ENCODE results near the gene SEMA3C. TPM values are rescaled to one million over a fixed set of nuclear protein-coding genes. Genes with fewer than 3 reads are reported as not detected.

SEMA3C gene
- total RNA-seq, 1 experiment from 2014 or later = 13.3 TPM

GRCh38 chr7:80838643-80839042 lies 80.2 kb downstream of the SEMA3C start:
- ChIA-PET POLR2A (ENCODE audit: low non-redundant PET) (no interaction called here), CTCF (no interaction called here)
- H3K4me1 ChIP-seq (ENCODE audit: insufficient read depth, low read length, poor library complexity, severe bottlenecking) = no peaks in the 10 kb centered on the region
- H3K27me3 ChIP-seq (replicated peaks; ENCODE audit: insufficient read depth, low read depth, low read length, poor library complexity) = no peaks in the 10 kb centered on the region
- H3K9me3 ChIP-seq (ENCODE audit: low read depth, low read length, poor library complexity, severe bottlenecking) = no peaks in the 10 kb centered on the region
- no peak overlapping the region for H3K4me3 ChIP-seq (ENCODE audit: low read depth, low read length, poor library complexity, severe bottlenecking)
- DNase-seq (ENCODE audit: low spot score) = no peak
- no peak for TF ChIP-seq EZH2 (IDR thresholded peaks at IDR 0.05; ENCODE audit: borderline replicate concordance, low read depth, low read length, poor library complexity, severe bottlenecking)
- TF ChIP-seq, protein P1, sequence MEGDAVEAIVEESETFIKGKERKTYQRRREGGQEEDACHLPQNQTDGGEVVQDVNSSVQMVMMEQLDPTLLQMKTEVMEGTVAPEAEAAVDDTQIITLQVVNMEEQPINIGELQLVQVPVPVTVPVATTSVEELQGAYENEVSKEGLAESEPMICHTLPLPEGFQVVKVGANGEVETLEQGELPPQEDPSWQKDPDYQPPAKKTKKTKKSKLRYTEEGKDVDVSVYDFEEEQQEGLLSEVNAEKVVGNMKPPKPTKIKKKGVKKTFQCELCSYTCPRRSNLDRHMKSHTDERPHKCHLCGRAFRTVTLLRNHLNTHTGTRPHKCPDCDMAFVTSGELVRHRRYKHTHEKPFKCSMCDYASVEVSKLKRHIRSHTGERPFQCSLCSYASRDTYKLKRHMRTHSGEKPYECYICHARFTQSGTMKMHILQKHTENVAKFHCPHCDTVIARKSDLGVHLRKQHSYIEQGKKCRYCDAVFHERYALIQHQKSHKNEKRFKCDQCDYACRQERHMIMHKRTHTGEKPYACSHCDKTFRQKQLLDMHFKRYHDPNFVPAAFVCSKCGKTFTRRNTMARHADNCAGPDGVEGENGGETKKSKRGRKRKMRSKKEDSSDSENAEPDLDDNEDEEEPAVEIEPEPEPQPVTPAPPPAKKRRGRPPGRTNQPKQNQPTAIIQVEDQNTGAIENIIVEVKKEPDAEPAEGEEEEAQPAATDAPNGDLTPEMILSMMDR (conservative IDR thresholded peaks at IDR 0.05; ENCODE audit: low read depth, low read length) = no peak
- no peak overlapping the region for H3K27ac ChIP-seq (ENCODE audit: low read depth, low read length, poor library complexity, severe bottlenecking)
- intact Hi-C loops (cut with micrococcal nuclease; ENCODE audit: unreplicated experiment) = no loop called here
- no peaks in the 10 kb centered on the region for H3K36me3 ChIP-seq (ENCODE audit: insufficient read depth, low read length, poor library complexity, severe bottlenecking)
- no TSS peak for BruUV-seq (replicated peaks)

GRCh38 chr7:80837345-80837744 lies 81.5 kb downstream of the SEMA3C start:
- H3K9me3 ChIP-seq (ENCODE audit: low read depth, low read length, poor library complexity, severe bottlenecking) = no peaks in the 10 kb centered on the region
- H3K36me3 ChIP-seq (ENCODE audit: insufficient read depth, low read length, poor library complexity, severe bottlenecking) = no peaks in the 10 kb centered on the region
- no peaks in the 10 kb centered on the region for H3K4me1 ChIP-seq (ENCODE audit: insufficient read depth, low read length, poor library complexity, severe bottlenecking)
- DNase-seq (ENCODE audit: low spot score) = no peak
- TF ChIP-seq, protein P1 (conservative IDR thresholded peaks at IDR 0.05; ENCODE audit: low read depth, low read length) = no peak
- TF ChIP-seq EZH2 (IDR thresholded peaks at IDR 0.05; ENCODE audit: borderline replicate concordance, low read depth, low read length, poor library complexity, severe bottlenecking) = no peak
- no TSS peak for BruUV-seq (replicated peaks)
- H3K27me3 ChIP-seq (replicated peaks; ENCODE audit: insufficient read depth, low read depth, low read length, poor library complexity) = no peaks in the 10 kb centered on the region
- no peak overlapping the region for H3K4me3 ChIP-seq (ENCODE audit: low read depth, low read length, poor library complexity, severe bottlenecking)
- intact Hi-C loops (cut with micrococcal nuclease; ENCODE audit: unreplicated experiment) = no loop called here
- ChIA-PET POLR2A (ENCODE audit: low non-redundant PET) (no interaction called here), CTCF (no interaction called here)
- no peak overlapping the region for H3K27ac ChIP-seq (ENCODE audit: low read depth, low read length, poor library complexity, severe bottlenecking)

DNA sequence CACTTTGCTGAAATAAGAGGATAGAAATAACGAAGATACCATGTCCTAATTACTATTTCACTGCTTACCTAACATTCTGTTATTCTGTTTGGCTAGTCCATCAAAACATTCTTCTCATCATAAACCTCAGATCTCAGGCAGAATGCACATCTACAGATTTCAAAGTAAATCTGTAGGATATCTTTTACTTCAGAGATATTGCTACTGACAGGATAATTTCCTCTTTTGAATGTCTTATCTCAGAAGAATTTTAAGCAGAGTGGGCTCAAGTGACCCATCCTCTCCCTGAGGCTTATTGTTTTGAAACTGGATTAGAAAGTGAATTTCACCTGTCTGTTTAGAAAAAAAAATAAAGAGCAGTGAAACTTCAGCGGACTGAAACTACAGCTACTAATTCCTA lies 83.6 kb downstream of the SEMA3C start:
- TF ChIP-seq, protein P1 (conservative IDR thresholded peaks at IDR 0.05; ENCODE audit: low read depth, low read length) = no peak
- no peak for TF ChIP-seq EZH2 (IDR thresholded peaks at IDR 0.05; ENCODE audit: borderline replicate concordance, low read depth, low read length, poor library complexity, severe bottlenecking)
- no peaks in the 10 kb centered on the region for H3K27me3 ChIP-seq (replicated peaks; ENCODE audit: insufficient read depth, low read depth, low read length, poor library complexity)
- ChIA-PET CTCF (no interaction called here), POLR2A (ENCODE audit: low non-redundant PET) (no interaction called here)
- no peaks in the 10 kb centered on the region for H3K4me1 ChIP-seq (ENCODE audit: insufficient read depth, low read length, poor library complexity, severe bottlenecking)
- no peak for DNase-seq (ENCODE audit: low spot score)
- BruUV-seq (replicated peaks) = no TSS peak
- intact Hi-C loops (cut with micrococcal nuclease; ENCODE audit: unreplicated experiment) = no loop called here
- no peak overlapping the region for H3K4me3 ChIP-seq (ENCODE audit: low read depth, low read length, poor library complexity, severe bottlenecking)
- no peak overlapping the region for H3K27ac ChIP-seq (ENCODE audit: low read depth, low read length, poor library complexity, severe bottlenecking)
- H3K36me3 ChIP-seq (ENCODE audit: insufficient read depth, low read length, poor library complexity, severe bottlenecking) = no peaks in the 10 kb centered on the region
- no peaks in the 10 kb centered on the region for H3K9me3 ChIP-seq (ENCODE audit: low read depth, low read length, poor library complexity, severe bottlenecking)

All from A673 (cell line).